IPS DF 4.7 (cell line): ENCODE measurements around the gene BPI.
"Not testable (repeated sequence)": the region's sequence is repeated elsewhere in the genome, so short reads cannot be mapped to it uniquely, and the experiment has no call there.

Source experiments
- DNase-seq: peaks from one replicate; pipeline ENCODE4 v3.0.0-alpha.2; 2013; ENCODE audit warnings: low spot score; ENCODE audit errors: extremely low read depth

Gene BPI

DNA sequence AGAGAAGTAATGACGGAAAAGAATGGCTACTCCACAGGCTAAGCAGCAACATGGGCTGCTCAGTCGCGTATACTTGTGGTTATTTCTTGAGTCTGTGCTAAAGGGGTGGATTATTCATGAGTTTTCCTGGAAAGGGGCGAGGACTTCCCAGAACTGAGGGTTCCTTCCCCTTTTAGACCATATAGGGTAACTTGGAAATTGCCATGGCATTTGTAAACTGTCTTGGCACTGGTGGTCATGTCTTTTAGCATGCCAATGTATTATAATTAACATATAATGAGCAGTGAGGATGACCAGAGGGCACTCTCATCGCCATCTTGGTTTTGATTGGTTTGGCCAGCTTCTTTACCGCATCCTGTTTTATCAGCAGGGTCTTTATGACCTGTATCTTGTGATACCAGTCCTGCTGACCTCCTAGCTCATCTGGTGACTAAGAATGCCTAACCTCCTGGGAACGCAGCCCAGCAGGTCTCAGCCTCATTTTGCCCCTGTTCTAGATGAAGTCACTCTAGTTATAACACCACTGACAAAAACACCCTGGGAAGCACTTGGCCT is 53.8 kb downstream of the BPI start:
- no peak for DNase-seq

DNA sequence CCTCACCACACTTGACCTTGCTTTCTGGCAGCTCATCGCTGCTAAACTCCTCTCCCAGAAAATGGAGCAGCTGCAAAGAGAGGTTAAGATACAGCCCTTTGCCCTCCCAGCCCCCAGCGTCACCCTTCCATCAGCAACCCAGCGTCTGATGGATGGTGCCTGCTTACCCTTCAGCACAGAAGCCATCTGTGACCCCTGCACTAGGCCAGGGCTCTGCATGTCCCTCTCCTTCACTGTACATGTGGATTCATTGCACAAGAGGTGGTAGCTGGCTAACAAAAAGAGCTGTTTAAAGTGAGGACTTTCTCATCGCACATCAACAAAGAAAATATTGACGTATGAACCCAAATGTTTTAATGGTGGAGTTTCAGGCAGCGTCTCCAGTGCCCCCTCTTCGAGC is 54.6 kb downstream of the BPI start:
- DNase-seq: no peak

DNA sequence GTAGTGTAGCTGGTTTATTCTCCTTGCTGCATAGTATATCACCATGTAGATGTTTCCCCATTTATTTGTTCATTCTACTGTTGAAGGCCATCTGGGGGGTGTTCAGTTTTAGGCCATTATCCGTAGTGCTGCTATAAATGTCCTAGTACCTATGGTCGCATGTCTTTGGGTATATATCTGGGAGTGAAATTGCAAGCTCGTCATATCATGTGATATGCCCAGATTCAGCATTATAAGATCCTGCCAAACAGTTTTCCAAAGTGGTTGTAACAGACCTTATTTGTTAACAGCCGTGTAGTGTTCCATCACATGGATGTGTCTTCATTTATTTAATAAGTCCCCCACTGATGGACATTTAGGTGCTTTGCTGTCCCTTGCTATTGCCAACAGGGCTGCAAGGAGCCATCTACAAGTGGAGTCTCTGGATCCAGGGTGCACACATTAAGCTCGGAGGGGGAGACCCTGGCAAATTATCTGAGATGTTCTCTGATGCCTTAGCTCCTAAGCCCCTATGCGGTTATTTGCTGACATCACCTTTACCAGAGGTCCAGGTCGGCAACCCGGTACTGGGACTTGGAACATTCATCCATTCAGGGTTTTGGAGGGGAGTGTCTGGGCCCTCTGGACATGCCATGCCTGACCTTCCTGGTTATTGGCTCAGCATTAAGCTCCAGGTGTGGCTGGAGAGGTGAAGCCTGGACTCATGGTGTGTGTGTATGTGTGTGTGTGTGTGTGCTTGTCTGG is 59.2 kb downstream of the BPI start:
- no peak for DNase-seq

DNA sequence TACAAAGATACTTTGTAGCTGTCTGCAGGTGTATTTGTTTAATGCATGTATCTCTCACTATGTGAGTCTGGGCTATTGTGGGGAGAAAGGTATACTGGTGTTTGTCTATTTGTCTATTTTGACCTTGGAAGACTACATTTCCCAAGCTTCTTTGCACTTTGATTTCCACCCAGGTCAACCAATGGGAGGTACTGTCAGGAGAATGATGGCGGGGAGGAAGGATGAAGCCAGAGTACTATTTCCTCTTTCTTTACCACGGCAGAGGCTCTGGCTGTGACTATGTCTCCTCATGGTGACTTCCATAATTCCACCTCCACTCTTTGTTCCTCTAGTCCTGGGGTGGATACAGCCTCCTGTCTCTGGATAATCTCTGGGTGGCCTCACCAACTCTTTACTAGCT is 65.4 kb downstream of the BPI start:
- no peak for DNase-seq

DNA sequence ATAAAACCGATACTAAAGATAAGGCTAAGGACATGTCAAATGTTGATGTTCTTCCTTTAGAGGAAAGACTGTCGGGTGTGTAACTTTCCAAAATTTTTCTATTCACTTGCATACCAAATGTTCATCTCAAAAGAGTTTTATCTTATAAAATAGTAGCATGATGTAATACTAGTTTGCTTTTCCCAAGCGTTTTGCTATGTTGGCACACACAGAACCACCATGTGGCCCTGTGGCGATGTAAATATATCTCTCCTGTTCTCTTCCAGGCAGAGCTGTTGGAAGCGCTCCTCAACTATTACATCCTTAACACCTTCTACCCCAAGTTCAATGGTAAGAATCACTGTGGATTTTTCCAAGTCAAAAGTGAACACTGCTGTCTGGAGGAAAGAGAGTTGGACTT is 68.8 kb downstream of the BPI start:
- no peak for DNase-seq

DNA sequence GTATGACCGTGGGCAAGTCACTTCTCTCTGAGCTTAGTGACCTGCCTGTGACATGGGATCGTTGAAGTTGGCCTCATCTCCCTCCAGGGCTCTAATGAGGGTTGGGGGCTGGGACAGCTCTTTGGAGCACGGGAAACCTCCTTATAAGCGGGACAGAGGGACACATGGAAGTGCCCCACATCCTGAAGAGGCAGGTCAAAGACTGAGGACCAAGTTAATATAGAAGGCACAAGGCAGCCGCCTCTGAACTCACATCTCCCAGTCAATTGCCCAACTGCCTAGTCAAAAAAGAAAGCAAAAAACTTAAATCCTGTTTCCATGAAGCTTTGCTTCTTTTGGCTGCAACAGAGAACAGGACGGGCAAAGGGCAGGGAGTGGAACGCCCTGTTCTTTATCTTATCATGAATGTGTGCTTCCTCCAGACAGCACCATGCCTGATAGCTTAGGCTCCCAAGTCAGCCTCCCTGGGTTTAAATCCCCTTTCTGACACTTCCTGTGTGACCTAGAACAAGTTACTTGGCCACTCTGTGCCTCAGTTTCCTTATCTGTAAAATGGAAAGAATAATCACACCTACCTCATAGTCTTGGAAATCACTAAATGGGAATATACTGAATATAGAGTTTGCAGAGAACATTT is 69.4 kb downstream of the BPI start:
- DNase-seq: no peak

DNA sequence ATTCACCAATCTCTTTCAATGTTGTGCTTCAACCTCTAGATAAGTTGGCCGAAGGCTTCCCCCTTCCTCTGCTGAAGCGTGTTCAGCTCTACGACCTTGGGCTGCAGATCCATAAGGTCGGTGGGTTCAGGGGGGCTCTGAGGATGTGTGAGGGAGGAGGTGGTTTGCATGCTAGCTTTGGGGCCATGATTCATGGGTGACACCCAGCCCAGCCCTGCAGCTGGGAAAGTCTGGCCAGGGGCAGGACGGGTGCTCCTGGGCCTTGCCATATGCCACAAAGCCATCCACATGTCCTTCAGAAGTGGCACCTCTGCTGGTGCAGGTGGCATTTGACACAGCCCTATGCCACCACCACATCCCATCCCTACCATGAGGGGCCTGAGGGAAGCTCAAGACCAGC is 69.9 kb downstream of the BPI start:
- DNase-seq: no peak

DNA sequence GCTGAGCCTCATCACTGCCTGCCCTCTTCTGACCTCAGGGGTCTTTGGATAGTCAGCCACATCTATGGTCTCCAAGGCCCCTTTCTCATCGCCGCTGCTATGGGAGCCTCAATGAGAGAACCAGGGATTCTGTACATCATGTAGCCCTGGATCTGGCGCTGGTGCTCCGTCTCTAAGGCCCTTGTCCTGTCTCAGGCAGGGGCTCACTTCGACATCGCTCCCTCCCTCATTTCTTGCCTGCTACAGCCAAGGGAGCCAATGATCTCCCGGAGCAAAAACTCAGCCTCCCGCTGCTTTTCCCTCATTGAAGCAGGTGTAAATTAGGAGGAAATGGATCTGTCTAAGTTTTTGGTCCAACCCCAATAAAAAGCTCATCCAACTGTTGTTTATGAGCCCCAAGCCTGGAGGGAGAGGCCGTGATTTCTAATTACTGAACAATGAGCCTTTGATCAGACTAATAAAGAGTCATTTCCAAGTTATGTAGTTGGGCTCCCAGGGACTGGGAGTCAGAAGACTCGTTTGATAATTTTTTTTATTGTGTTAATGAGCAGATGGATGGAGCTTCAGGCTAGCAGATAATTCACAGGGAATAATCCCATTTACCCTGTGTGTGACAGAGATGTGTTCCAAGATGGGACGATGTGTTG is 73.2 kb downstream of the BPI start:
- no peak for DNase-seq

DNA sequence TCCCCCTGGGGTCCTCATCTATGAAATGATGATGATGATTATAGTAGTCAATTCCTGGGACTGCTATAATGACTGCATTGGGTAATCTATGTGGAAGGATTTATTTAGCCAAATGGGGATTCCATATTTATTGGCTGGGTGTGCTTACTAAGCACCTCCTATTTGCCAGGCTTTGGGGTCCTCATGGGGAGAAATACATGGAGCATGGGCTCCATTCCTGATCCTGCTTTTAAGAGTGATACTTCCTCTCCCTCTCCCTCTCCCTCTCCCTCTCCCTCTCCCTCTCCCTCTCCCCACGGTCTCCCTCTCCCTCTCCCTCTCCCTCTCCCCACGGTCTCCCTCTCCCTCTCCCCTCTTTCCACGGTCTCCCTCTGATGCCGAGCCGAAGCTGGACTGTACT is 73.9 kb downstream of the BPI start:
- not testable (repeated sequence) for DNase-seq

DNA sequence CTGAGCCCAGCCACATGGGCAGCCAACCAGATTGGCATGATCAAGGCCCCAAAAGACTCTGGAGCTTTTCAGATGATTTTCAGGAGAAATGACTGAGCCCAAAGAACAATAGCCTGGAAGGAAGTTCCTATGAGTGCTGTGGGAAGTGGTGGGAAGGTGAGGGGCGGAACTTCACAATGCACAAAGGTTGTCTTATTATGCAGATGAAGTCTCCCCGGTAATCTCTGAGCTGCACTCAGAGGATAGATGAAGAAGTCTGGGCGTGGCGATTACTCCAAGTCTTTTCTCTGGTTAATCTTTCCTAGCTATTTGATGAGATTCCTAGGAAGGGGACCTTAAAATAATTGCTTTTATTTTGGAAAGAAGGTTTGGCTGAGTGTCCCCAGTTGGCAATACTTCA is 79.2 kb downstream of the BPI start:
- DNase-seq: no peak

DNA sequence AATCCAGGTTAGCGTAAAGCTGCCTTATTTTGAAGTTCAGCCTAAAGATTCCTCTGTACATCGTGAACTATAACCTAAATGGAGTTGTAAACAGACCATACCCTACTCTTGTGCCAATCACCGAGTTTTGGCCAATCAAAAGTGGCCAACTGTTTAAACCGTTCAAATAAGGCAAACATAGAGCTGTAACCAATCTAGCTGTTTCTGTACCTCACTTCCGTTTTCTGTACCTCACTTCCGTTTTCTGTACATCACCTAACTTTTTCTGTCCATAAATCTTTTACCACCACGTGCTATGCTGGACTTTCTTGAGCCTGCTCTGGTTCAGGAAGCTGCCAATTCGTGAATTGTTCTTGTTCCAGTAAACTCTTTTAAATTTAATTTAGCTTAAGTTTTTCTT is 82.0 kb downstream of the BPI start:
- DNase-seq: no peak

DNA sequence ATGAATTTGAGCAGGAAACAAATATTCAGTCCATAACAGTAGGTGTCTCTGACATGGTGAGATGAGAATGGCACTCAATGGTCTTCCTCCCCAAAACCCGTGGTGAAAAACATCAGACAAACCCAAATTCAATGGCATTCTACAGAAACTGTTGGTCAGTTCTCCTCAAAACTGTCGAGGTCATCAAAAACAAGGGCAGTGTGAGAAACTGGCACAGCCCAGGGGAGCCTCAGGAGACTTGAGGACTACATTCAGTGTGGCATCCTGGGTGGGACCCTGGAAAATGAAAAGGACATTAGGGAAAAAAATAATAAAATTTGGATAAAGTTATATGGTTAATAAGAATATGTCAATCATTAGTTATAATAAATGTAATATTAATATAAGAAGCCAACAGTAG is 82.9 kb downstream of the BPI start:
- DNase-seq: no peak
